ENCODE measurements around the gene KRT24. TPM values are rescaled to one million over a fixed set of nuclear protein-coding genes. Genes with fewer than 3 reads are reported as not detected.

Gene KRT24
- total RNA-seq, 8 experiments from 2014 or later = 0.14 to 0.56 (median 0.17) TPM; not detected in 5

Other genes with a start within 250 kb of the KRT24 start
- gene TNS4, start 202.1 kb downstream of the KRT24 start, total RNA-seq = 1 to 10 TPM in 1 of 8 experiments, under 1 TPM in 6, not detected in 1; 0.08 to 1.0 (median 0.15) TPM
- gene CCR7, start 138.3 kb downstream of the KRT24 start, total RNA-seq = 1 to 10 TPM in 1 of 8 experiments, under 1 TPM in 6, not detected in 1; 0.32 to 1.6 (median 0.50) TPM
- 100 to 1,000 TPM in 7 of 8 experiments, 10 to 100 TPM in 1; 81.3 to 216 (median 133) TPM for gene SMARCE1, start 55.9 kb downstream of the KRT24 start, total RNA-seq
- gene KRT222, start 38.6 kb downstream of the KRT24 start, total RNA-seq = 1 to 10 TPM in 5 of 8 experiments, under 1 TPM in 2, not detected in 1; 0.67 to 1.7 (median 1.3) TPM
- not detected for gene KRT25, start 51.6 kb upstream of the KRT24 start, total RNA-seq
- gene KRT26, start 68.4 kb upstream of the KRT24 start, total RNA-seq = under 1 TPM in 1 of 8 experiments, not detected in 7; 0.28 TPM
- gene KRT27, start 78.8 kb upstream of the KRT24 start, total RNA-seq = under 1 TPM in 1 of 8 experiments, not detected in 7; 0.66 TPM
- gene KRT28, start 96.2 kb upstream of the KRT24 start, total RNA-seq = under 1 TPM in 1 of 8 experiments, not detected in 7; 0.08 TPM
- 10 to 100 TPM; 15.4 to 62.1 (median 27.3) TPM for gene KRT10, start 118.9 kb upstream of the KRT24 start, total RNA-seq
- 1 to 10 TPM in 4 of 8 experiments, under 1 TPM in 2, not detected in 2; 0.21 to 2.7 (median 1.1) TPM for gene KRT12, start 163.5 kb upstream of the KRT24 start, total RNA-seq
- gene KRT20, start 181.5 kb upstream of the KRT24 start, total RNA-seq = under 1 TPM in 3 of 8 experiments, not detected in 5; 0.09 to 0.43 (median 0.31) TPM
- gene KRT23, start 233.9 kb upstream of the KRT24 start, total RNA-seq = 1 to 10 TPM in 1 of 8 experiments, under 1 TPM in 2, not detected in 5; 0.36 to 1.2 (median 0.66) TPM